Osteoblast (primary cell): ENCODE measurements around the gene ACE2. TPM values are rescaled to one million over a fixed set of nuclear protein-coding genes. Genes with fewer than 3 reads are reported as not detected.
A peak's percentile ranks its signal among the peaks of the same experiment; 100 is the strongest.

Source experiments
- DNase-seq: peaks from one replicate; pipeline ENCODE4 v3.0.0; 2011; ENCODE audit warnings: low spot score, mixed read lengths; ENCODE audit not compliant: insufficient read length; ENCODE audit errors: missing footprints
- H2AFZ ChIP-seq: 2 replicates; pipeline ENCODE4 v1.6.0; 2011; ENCODE audit warnings: mild to moderate bottlenecking, low read length
- H3K27ac ChIP-seq: 2 replicates; pipeline ENCODE4 v1.5.1; 2011; ENCODE audit warnings: mild to moderate bottlenecking, low read depth, low read length, moderate library complexity
- H3K27me3 ChIP-seq: 2 replicates; pipeline ENCODE4 v1.6.0; 2012; ENCODE audit warnings: mild to moderate bottlenecking, control low read depth, inconsistent platforms, low read length, moderate library complexity; ENCODE audit not compliant: insufficient read depth
- H3K36me3 ChIP-seq: 2 replicates; pipeline ENCODE4 v1.5.1; 2011; ENCODE audit warnings: mild to moderate bottlenecking, low read length, control low read depth, moderate library complexity; ENCODE audit not compliant: insufficient read depth
- H3K4me1 ChIP-seq: 2 replicates; pipeline ENCODE4 v1.5.1; 2011; ENCODE audit warnings: mild to moderate bottlenecking, low read length, control low read depth, moderate library complexity; ENCODE audit not compliant: insufficient read depth
- H3K4me2 ChIP-seq: 2 replicates; pipeline ENCODE4 v1.6.0; 2011; ENCODE audit warnings: mild to moderate bottlenecking, low read length; ENCODE audit not compliant: insufficient read depth
- H3K4me3 ChIP-seq: fragments of 200-600 bp; sonication (generic); 3 replicates; pipeline ENCODE4 v1.5.1; 2012; ENCODE audit warnings: mild to moderate bottlenecking, low read length, inconsistent platforms; ENCODE audit not compliant: insufficient read depth
- H3K79me2 ChIP-seq: 2 replicates; pipeline ENCODE4 v1.6.0; 2012; ENCODE audit warnings: mild to moderate bottlenecking, low read length, control low read depth, inconsistent platforms; ENCODE audit not compliant: insufficient read depth
- H3K9me3 ChIP-seq: 2 replicates; pipeline ENCODE4 v1.5.1; 2011; ENCODE audit warnings: low read depth, low read length, control low read depth
- H4K20me1 ChIP-seq: 2 replicates; pipeline ENCODE4 v1.6.0; 2012; ENCODE audit warnings: mild to moderate bottlenecking, low read length, control low read depth; ENCODE audit not compliant: insufficient read depth
- CTCF ChIP-seq: IDR thresholded peaks from 2 replicates; pipeline ENCODE4 v1.5.1; 2011; ENCODE audit warnings: mild to moderate bottlenecking, low read depth, low read length, moderate library complexity; ENCODE audit errors: extremely low read depth
- total RNA-seq: library from RNA; depleted of rRNA; stranded (reverse); fragments of >200 nt; gene quantifications from 2 replicates; pipeline ENCODE4 v1.2.3, GENCODE V29; 2012

The ACE2 gene
- total RNA-seq, 1 donor, result not detected

- peaks cover 20% of the 10 kb centered on the region for H3K27me3 ChIP-seq
- H4K20me1 ChIP-seq, result no peaks in the 10 kb centered on the region
- no peak overlapping the region for H3K27ac ChIP-seq
- no peaks in the 10 kb centered on the region for H3K4me1 ChIP-seq
- no peak for DNase-seq
- no peaks in the 10 kb centered on the region for H3K36me3 ChIP-seq
- H3K4me3 ChIP-seq, result no peak overlapping the region
- H2AFZ ChIP-seq, result no peak overlapping the region
- no peaks in the 10 kb centered on the region for H3K9me3 ChIP-seq
- peak; percentile 35 for TF ChIP-seq CTCF
- H3K79me2 ChIP-seq, result no peaks in the 10 kb centered on the region
- H3K4me2 ChIP-seq, result no peak overlapping the region
Observed at GRCh38 chrX:15567886-15568616, 32.7 kb downstream of the ACE2 start.

GRCh38 chrX:15567267-15567666 lies 33.5 kb downstream of the ACE2 start:
- no peak overlapping the region for H2AFZ ChIP-seq
- H3K4me1 ChIP-seq, result no peaks in the 10 kb centered on the region
- TF ChIP-seq CTCF, result no peak
- H3K4me2 ChIP-seq, result no peak overlapping the region
- no peak overlapping the region for H3K4me3 ChIP-seq
- peaks cover 17% of the 10 kb centered on the region for H3K27me3 ChIP-seq
- no peaks in the 10 kb centered on the region for H3K79me2 ChIP-seq
- no peak overlapping the region for H3K27ac ChIP-seq
- no peaks in the 10 kb centered on the region for H4K20me1 ChIP-seq
- H3K9me3 ChIP-seq, result no peaks in the 10 kb centered on the region
- no peaks in the 10 kb centered on the region for H3K36me3 ChIP-seq
- no peak for DNase-seq

- no peak for TF ChIP-seq CTCF
- H3K4me2 ChIP-seq, result no peak overlapping the region
- peaks cover 15% of the 10 kb centered on the region for H3K27me3 ChIP-seq
- no peaks in the 10 kb centered on the region for H4K20me1 ChIP-seq
- no peaks in the 10 kb centered on the region for H3K4me1 ChIP-seq
- H2AFZ ChIP-seq, result no peak overlapping the region
- no peak for DNase-seq
- H3K27ac ChIP-seq, result no peak overlapping the region
- H3K79me2 ChIP-seq, result no peaks in the 10 kb centered on the region
- H3K36me3 ChIP-seq, result no peaks in the 10 kb centered on the region
- H3K4me3 ChIP-seq, result no peak overlapping the region
- no peaks in the 10 kb centered on the region for H3K9me3 ChIP-seq
Observed at GRCh38 chrX:15566244-15566643, 34.5 kb downstream of the ACE2 start.

- DNase-seq, result no peak
- Histone ChIP-seq H3K79me2 (no peaks in the 10 kb centered on the region), H3K4me3 (no peak overlapping the region), H4K20me1 (no peaks in the 10 kb centered on the region), H2AFZ (no peak overlapping the region), H3K4me2 (no peak overlapping the region), H3K4me1 (no peaks in the 10 kb centered on the region), H3K27me3 (peaks cover 5% of the 10 kb centered on the region), H3K36me3 (no peaks in the 10 kb centered on the region), H3K27ac (no peak overlapping the region), H3K9me3 (no peaks in the 10 kb centered on the region)
- peak; percentile 64 for TF ChIP-seq CTCF
Observed at GRCh38 chrX:15564981-15565579, 35.7 kb downstream of the ACE2 start.
